Osteocyte (in vitro differentiated cells): Measurements from ENCODE around the gene DLG2. TPM values are rescaled to one million over a fixed set of nuclear protein-coding genes. Genes with fewer than 3 reads are reported as not detected.
"Not testable (repeated sequence)": the region's sequence is repeated elsewhere in the genome, so short reads cannot be mapped to it uniquely, and the experiment has no call there.

Experiments
- DNase-seq: peaks from one replicate; pipeline ENCODE4 v3.0.0; 2021; ENCODE audit warnings: mixed read lengths; ENCODE audit not compliant: unreplicated experiment; ENCODE audit errors: extremely low spot score
- H3K27ac Mint-ChIP-seq: one replicate; pipeline ENCODE4 v1.8.0; 2021; ENCODE audit warnings: mild to moderate bottlenecking, mixed read lengths; ENCODE audit not compliant: unreplicated experiment
- H3K27me3 Mint-ChIP-seq: one replicate; pipeline ENCODE4 v1.8.0; 2021; ENCODE audit warnings: mixed read lengths; ENCODE audit not compliant: unreplicated experiment
- H3K36me3 Mint-ChIP-seq: one replicate; pipeline ENCODE4 v1.8.0; 2021; ENCODE audit warnings: mixed read lengths; ENCODE audit not compliant: unreplicated experiment
- H3K4me1 Mint-ChIP-seq: one replicate; pipeline ENCODE4 v1.8.0; 2021; ENCODE audit warnings: mixed read lengths; ENCODE audit not compliant: unreplicated experiment
- H3K4me3 Mint-ChIP-seq: one replicate; pipeline ENCODE4 v1.8.0; 2021; ENCODE audit warnings: mild to moderate bottlenecking, moderate library complexity, mixed read lengths; ENCODE audit not compliant: unreplicated experiment
- H3K9me3 Mint-ChIP-seq: one replicate; pipeline ENCODE4 v1.8.0; 2021; ENCODE audit warnings: mixed read lengths; ENCODE audit not compliant: unreplicated experiment
- long read RNA-seq: library from polyadenylated mRNA; unstranded; transcript quantifications from one replicate; pipeline ENCODE4 v2.0.0, GENCODE V29; 2021
- total RNA-seq: library from RNA; stranded (reverse); gene quantifications from 2 replicates; pipeline ENCODE4 v1.2.1, GENCODE V29; 2021
- TF ChIP-seq, protein P1 (sequence below): fragments of 200-600 bp; sonication (generic); IDR thresholded peaks from 2 replicates; pipeline ENCODE4 v1.5.0; 2021; ENCODE audit warnings: antibody characterized with exemption, mild to moderate bottlenecking, moderate library complexity

DLG2 gene
- total RNA-seq, result 1.2 and 2.1 TPM in 2 replicates
- long read RNA-seq, partial matches to known transcripts, result 0 of 6 reads
- long read RNA-seq, other reads (novel, unspliced or antisense), result 6 of 6 reads

DNA sequence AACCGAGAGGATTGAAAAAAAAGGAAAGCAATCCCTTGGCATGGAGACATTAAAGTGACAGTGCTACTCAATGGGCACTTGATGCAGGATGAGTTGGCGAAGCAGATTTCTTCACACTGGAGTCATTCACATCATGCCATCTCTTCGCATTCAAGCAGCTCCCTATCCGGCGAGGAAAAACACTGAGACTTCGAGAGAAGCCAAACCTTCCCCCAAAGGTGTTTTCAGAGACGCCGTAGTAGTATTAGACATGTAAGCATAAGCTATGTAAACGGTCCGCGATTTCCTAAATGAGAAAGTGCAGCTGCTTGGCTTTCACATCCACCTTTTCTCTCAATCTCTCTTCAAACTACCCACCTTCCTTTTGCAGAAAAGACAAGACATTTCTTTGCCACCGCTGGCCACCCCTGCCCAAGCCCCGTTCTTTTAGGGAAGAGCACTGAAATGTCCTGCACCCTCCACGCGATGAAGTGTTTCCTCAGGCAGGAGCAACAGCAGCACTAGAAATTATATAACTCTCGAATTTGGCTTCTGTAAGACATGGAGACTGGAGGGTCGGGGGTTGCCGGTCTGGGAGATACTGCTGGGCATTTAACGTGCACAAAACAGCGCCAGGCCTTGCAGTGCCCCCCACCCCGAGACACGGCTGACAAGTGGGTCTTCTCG, at the start of gene DLG2:
DLG2 (minus strand) TSS at position 13 of the 666 bp plus-strand sequence.
- DNase-seq, result no peak
- H3K27me3 Mint-ChIP-seq, result peaks cover 11% of the 10 kb centered on the region
- TF ChIP-seq, protein P1, sequence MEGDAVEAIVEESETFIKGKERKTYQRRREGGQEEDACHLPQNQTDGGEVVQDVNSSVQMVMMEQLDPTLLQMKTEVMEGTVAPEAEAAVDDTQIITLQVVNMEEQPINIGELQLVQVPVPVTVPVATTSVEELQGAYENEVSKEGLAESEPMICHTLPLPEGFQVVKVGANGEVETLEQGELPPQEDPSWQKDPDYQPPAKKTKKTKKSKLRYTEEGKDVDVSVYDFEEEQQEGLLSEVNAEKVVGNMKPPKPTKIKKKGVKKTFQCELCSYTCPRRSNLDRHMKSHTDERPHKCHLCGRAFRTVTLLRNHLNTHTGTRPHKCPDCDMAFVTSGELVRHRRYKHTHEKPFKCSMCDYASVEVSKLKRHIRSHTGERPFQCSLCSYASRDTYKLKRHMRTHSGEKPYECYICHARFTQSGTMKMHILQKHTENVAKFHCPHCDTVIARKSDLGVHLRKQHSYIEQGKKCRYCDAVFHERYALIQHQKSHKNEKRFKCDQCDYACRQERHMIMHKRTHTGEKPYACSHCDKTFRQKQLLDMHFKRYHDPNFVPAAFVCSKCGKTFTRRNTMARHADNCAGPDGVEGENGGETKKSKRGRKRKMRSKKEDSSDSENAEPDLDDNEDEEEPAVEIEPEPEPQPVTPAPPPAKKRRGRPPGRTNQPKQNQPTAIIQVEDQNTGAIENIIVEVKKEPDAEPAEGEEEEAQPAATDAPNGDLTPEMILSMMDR, result no peak
- H3K27ac Mint-ChIP-seq, result peak within 1 kb of the TSS; percentile 97
- H3K36me3 Mint-ChIP-seq, result peaks cover 3% of the 10 kb centered on the region
- no peaks in the 10 kb centered on the region for H3K9me3 Mint-ChIP-seq
- peaks cover 22% of the 10 kb centered on the region for H3K4me1 Mint-ChIP-seq
- H3K4me3 Mint-ChIP-seq, result peak within 1 kb of the TSS; percentile 98

DNA sequence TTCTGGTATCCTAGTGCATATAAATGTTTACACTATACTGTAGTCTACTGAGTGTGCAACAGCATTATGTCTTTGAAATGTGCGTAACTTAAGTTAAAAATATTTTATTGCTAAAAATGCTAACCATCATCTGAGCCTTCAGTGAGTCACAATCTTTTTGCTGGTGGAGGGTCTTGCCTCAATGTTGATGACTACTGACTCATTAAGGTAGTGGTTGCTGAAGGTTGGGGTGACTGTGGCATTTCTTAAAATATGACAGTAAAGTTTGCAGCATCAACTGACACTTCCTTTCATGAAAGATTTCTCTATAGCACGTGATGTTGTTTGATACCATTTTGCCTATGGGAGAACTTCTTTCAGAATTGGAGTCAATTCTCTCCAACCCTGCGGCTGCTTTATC, 46.2 kb upstream of the DLG2 start:
- H3K27me3 Mint-ChIP-seq, result peaks cover 27% of the 10 kb centered on the region
- TF ChIP-seq, protein P1, result no peak
- no peak overlapping the region for H3K4me3 Mint-ChIP-seq
- no peaks in the 10 kb centered on the region for H3K36me3 Mint-ChIP-seq
- H3K9me3 Mint-ChIP-seq, result peaks cover 7% of the 10 kb centered on the region
- H3K4me1 Mint-ChIP-seq, result no peaks in the 10 kb centered on the region
- no peak overlapping the region for H3K27ac Mint-ChIP-seq
- DNase-seq, result no peak

DNA sequence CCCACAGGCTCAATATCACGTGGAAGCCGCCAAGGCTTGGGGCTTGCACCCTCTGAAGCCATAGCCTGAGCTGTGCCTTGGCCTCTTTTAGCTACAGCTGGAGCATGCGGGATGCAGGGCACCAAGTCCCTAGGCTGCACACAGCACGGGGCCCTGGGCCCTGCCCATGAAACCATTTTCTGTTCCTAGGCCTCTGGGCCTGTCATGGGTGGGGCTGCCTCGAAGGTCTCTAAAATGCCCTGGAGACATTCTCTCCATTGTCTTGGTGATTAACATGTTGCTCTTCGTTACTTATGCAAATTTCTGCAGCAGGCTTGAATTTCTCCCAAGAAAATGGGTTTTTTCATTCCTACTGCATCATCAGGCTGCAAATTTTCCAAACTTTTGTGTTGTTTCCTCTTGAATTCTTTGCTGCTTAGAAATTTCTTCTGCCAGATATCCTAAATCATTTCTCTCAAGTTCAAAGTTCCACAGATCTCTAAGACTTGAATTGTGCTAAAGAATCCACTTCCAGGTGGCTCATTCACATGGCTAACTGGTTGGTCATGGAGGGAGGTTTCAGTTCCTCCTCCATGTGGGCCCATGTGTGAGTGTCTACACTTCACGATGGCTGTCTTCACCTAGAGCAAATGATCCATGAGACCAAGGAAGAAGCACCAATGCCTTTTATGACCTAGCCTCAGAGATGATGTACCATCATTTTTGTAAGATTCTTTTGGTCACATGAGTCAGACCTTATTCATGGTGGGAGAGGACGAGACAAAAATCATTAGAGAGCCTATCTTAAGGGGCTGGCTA, 45.2 kb upstream of the DLG2 start:
- H3K27me3 Mint-ChIP-seq, result peaks cover 22% of the 10 kb centered on the region
- TF ChIP-seq, protein P1, result no peak
- no peak overlapping the region for H3K4me3 Mint-ChIP-seq
- H3K36me3 Mint-ChIP-seq, result no peaks in the 10 kb centered on the region
- no peak for DNase-seq
- no peak overlapping the region for H3K27ac Mint-ChIP-seq
- peaks cover 7% of the 10 kb centered on the region for H3K9me3 Mint-ChIP-seq
- H3K4me1 Mint-ChIP-seq, result no peaks in the 10 kb centered on the region

DNA sequence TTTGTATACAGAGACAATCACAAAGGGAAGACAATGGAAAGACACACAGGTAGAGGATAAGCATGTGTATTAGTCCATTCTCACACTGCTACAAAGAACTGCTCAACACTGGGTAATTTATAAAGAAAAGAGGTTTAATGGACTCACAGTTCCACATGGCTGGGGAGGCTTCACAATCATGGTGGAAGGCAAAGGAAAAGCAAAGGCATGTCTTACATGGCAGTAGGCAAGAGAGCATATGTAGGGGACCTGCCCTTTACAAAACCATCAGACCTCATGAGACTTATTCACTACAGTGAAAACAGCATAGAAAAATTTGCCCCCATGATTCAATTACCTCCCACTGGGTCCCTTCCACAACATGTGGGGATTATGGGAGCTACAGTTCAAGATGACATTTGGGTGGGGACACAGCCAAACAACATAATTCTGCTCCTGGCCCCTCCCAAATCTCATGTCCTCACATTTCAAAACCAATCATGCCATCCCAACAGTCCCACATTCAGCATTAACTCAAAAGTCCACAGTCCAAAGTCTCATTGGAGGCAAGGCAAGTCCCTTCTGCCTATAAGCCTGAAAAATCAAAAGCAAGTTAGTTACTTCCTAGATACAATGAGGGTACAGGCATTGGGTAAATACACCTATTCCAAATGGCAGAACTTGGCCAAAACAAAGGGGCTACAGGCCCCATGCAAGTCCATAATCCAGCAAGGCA, 44.0 kb upstream of the DLG2 start:
- not testable (repeated sequence) for H3K4me1 Mint-ChIP-seq, H3K27ac Mint-ChIP-seq, H3K36me3 Mint-ChIP-seq, H3K9me3 Mint-ChIP-seq, H3K4me3 Mint-ChIP-seq, DNase-seq
- peaks cover 22% of the 10 kb centered on the region for H3K27me3 Mint-ChIP-seq

DNA sequence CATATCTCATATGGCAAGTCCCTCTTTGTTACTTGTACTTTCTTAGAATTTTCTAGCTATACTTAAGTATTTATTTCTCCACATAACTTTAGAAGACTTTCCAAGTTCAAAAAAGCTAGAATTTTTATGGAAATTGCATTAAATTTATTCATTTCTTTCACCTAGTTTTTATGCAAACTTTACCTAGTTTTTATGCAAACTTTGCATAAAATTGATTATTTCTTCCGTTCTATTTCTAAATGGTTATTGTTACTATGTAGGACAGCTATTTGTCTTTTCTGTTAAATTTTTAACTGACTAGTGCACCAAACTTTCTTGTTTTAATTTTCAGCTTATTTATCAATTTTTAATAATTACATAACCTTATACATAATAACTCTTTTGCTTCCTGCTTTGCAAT, 41.0 kb upstream of the DLG2 start:
- no peaks in the 10 kb centered on the region for H3K9me3 Mint-ChIP-seq
- no peak overlapping the region for H3K27ac Mint-ChIP-seq
- no peak overlapping the region for H3K4me3 Mint-ChIP-seq

More for the DNA sequence above, 41.0 kb upstream of the DLG2 start:
- DNase-seq, result no peak
- peaks cover 4% of the 10 kb centered on the region for H3K36me3 Mint-ChIP-seq
- peaks cover 5% of the 10 kb centered on the region for H3K27me3 Mint-ChIP-seq
- TF ChIP-seq, protein P1, result no peak
- H3K4me1 Mint-ChIP-seq, result peaks cover 7% of the 10 kb centered on the region
